ENCODE measurements around the gene DRD1.

DRD1 gene

GRCh38 chr5:175444060-175444904 is at the start of gene DRD1:
TSS of gene DRD1 (minus strand) at chr5:175444182. CDS start at chr5:175443099, 1,083 bp downstream.
- peak; percentile 25 for DNase-seq (ENCODE audit: low read depth)

GRCh38 chr5:175493726-175494125 is 49.7 kb upstream of the DRD1 start:
- no peak for DNase-seq (ENCODE audit: low read depth)

- no peak for DNase-seq (ENCODE audit: low read depth)
Observed at GRCh38 chr5:175493260-175493659, 49.3 kb upstream of the DRD1 start.

- DNase-seq (ENCODE audit: low read depth): no peak
Observed at GRCh38 chr5:175491223-175491622, 47.2 kb upstream of the DRD1 start.

GRCh38 chr5:175489693-175490443 is 45.9 kb upstream of the DRD1 start:
- DNase-seq (ENCODE audit: low read depth): no peak

- DNase-seq (ENCODE audit: low read depth): no peak
Observed at GRCh38 chr5:175487514-175488222, 43.7 kb upstream of the DRD1 start.

GRCh38 chr5:175485631-175486030 is 41.6 kb upstream of the DRD1 start:
- no peak for DNase-seq (ENCODE audit: low read depth)

GRCh38 chr5:175484829-175485228 is 40.8 kb upstream of the DRD1 start:
- no peak for DNase-seq (ENCODE audit: low read depth)

- DNase-seq (ENCODE audit: low read depth): no peak
Observed at GRCh38 chr5:175484322-175484721, 40.3 kb upstream of the DRD1 start.

- no peak for DNase-seq (ENCODE audit: low read depth)
Observed at GRCh38 chr5:175483337-175483736, 39.4 kb upstream of the DRD1 start.

- DNase-seq (ENCODE audit: low read depth): no peak
Observed at GRCh38 chr5:175479125-175479881, 35.3 kb upstream of the DRD1 start.

- peak; percentile 71 for DNase-seq (ENCODE audit: low read depth)
Observed at GRCh38 chr5:175478384-175479124, 34.6 kb upstream of the DRD1 start, which contains the start of gene SFXN1. TSS of gene SFXN1 (plus strand) at chr5:175478560. CDS start at chr5:175492104, 13,544 bp downstream.

GRCh38 chr5:175478008-175478383 is 34.0 kb upstream of the DRD1 start:
- no peak for DNase-seq (ENCODE audit: low read depth)

GRCh38 chr5:175477440-175477839 is 33.5 kb upstream of the DRD1 start:
- no peak for DNase-seq (ENCODE audit: low read depth)

GRCh38 chr5:175475248-175475647 is 31.3 kb upstream of the DRD1 start:
- no peak for DNase-seq (ENCODE audit: low read depth)

GRCh38 chr5:175472378-175472777 is 28.4 kb upstream of the DRD1 start:
- no peak for DNase-seq (ENCODE audit: low read depth)

- DNase-seq (ENCODE audit: low read depth): no peak
Observed at GRCh38 chr5:175471628-175472027, 27.6 kb upstream of the DRD1 start.

GRCh38 chr5:175471196-175471595 is 27.2 kb upstream of the DRD1 start:
- DNase-seq (ENCODE audit: low read depth): no peak

- no peak for DNase-seq (ENCODE audit: low read depth)
Observed at GRCh38 chr5:175470781-175471180, 26.8 kb upstream of the DRD1 start.

- DNase-seq (ENCODE audit: low read depth): no peak
Observed at GRCh38 chr5:175469916-175470315, 25.9 kb upstream of the DRD1 start.

- no peak for DNase-seq (ENCODE audit: low read depth)
Observed at GRCh38 chr5:175468892-175469291, 24.9 kb upstream of the DRD1 start.
